SW 1271 (cell line): Measurements from ENCODE around the gene C1QTNF3.
"Not testable (repeated sequence)": the region's sequence is repeated elsewhere in the genome, so short reads cannot be mapped to it uniquely, and the experiment has no call there.

Experiments used
- DNase-seq, 2 experiments: peaks; one replicate each; lab custom pipeline; 2025; lab: John Stamatoyannopoulos, UW

C1QTNF3 gene

GRCh38 chr5:34043099-34043876 lies at the start of gene C1QTNF3:
Gene C1QTNF3, minus strand, starts transcription at chr5:34043213. Its CDS starts 88 bp downstream, at chr5:34043125.
- DNase-seq: no peak

DNA sequence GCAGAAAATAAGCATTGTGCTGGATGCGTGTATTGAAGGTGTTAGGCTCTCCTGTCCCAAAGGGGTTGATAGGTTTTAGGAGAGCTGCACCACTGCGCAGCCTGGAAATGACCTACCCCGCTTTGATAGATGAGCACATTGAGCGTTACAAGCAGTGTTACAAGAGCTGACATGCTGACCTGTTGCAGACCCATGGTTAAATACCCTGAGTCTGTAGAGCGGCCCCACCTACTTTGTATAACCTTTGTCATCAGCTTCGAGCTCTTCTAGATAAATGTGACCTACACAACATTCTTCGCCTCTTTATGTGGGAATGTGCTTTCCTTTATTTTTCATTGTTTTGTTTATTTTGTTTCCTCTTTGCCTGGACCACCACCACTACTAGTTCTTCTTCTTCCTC lies 48.0 kb upstream of the C1QTNF3 start:
- DNase-seq: not testable (repeated sequence)

DNA sequence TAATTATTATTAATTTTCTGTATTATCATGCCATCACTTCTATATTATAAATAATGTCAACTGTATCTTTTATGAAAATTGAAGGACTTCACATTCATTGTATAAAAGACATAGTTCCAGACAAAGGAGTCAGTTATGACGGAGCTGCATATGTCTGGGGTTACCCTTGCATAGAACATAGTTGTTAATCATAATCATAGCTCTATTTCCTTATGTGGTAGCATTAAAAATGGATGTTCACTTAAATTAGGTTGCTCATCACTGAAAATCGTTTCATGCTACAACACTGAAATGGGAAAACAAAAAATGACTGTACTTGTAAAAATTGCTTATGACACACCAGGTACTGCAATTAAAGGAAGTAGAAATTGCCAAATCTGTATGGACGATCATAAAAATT lies 46.8 kb upstream of the C1QTNF3 start:
- DNase-seq: not testable (repeated sequence)

- not testable (repeated sequence) for DNase-seq
Measured at GRCh38 chr5:34087728-34088127, 44.7 kb upstream of the C1QTNF3 start.

GRCh38 chr5:34083898-34084297 lies 40.9 kb upstream of the C1QTNF3 start:
- not testable (repeated sequence) for DNase-seq

DNA sequence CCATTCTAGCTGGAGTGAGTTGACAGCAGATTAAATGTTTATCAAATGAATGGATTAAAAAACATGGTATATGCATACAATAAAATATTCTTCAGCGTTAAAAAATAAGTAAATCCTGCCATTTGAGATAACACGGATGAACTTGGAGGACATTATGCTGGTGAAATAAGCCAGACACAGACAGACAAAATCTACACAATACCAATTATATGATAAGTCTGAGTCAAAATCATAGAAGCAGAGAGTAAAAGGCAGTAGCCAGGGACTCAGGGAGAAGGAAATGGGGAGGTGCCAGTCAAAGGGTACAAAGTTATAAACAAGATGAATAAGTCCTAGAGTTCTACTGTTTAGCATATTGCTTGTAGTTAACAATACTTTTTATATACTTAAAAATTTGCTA lies 36.5 kb upstream of the C1QTNF3 start:
- DNase-seq: not testable (repeated sequence)

GRCh38 chr5:34077636-34078035 lies 34.6 kb upstream of the C1QTNF3 start:
- DNase-seq: not testable (repeated sequence)

- DNase-seq: not testable (repeated sequence)
Measured at GRCh38 chr5:34076719-34077364, 33.8 kb upstream of the C1QTNF3 start.

GRCh38 chr5:34074472-34074871 lies 31.5 kb upstream of the C1QTNF3 start:
- not testable (repeated sequence) for DNase-seq

- DNase-seq: not testable (repeated sequence)
Measured at GRCh38 chr5:34074071-34074470, 31.1 kb upstream of the C1QTNF3 start.

DNA sequence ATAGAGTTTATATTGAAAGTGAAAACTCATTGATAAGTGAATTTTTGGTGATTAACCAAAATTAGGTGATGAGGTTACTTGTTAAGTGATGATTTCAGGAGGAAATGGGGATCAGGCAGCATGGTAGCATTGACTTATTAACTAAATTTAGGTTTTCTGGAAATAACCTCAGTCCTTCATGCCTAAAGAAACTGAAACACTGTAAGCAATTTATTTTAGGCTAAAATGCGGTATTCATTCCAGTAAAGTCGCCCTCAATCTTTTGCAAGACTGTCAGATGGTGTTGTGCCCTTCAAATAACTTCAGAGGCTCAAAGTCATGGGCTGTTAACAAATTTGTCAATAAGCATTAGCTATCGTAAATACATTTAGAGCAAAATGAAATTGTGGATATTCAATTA lies 27.6 kb upstream of the C1QTNF3 start:
- not testable (repeated sequence) for DNase-seq

- no peak for DNase-seq
Measured at GRCh38 chr5:34064656-34065055, 21.6 kb upstream of the C1QTNF3 start.

DNA sequence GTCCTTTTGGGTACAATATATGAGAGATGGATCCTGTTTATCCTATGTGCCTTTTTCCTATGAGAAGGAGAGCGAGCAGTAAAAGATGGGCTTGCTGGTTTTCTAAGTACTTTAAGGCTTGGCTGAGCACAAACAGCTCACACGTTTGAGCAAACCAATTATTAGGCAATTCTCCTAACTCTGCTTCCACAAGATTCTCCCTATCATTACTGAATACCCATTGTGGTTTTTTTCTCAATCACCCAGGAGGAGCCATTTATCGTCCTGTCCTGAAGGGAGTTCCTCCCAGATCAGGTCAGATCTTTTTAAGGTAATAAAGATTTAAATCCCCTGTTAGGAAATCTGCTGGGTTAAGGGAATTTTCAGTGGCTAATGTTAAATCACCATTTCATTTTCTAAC lies 19.4 kb upstream of the C1QTNF3 start:
- no peak for DNase-seq

- no peak for DNase-seq
Measured at GRCh38 chr5:34061993-34062392, 19.0 kb upstream of the C1QTNF3 start.

GRCh38 chr5:34059977-34060376 lies 17.0 kb upstream of the C1QTNF3 start:
- no peak for DNase-seq

DNA sequence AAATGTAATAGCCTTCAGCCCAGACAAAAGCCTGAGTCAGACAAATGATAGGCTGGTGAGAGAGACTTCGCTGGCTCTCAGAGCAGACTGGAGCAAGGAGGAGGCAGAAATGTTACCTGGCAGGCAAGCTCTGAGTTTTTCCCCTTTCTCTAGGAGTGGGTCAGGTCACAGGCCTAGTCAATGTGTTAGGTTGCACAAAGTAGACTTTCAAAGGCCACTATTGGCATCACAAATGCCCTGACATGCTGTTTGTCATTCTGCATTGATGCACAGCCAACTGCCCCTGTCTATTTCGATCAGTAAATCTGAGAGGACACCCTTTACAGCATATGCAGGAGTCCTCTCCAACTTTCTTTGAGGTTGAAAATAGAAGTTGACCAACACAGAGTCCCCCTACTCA lies 15.5 kb upstream of the C1QTNF3 start:
- DNase-seq: no peak

- no peak for DNase-seq
Measured at GRCh38 chr5:34057569-34057968, 14.6 kb upstream of the C1QTNF3 start.

DNA sequence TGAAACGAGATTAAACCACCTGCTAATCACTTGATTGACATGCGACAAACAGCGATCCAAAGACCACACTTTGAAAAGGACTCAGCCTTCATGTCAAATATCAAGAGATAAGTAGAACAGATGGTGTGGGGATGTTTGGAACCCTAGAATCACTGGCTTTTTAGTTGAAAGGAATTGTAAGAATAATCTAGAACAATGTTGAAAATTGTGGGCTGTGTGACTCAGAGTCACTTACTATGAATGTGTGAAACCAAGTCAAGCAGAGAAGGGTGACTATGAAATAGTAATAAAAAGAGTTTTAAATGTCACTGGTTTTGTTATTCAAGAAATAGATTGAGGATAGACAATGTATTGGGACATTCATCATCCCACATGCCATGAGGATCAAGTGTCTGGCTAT lies 14.1 kb upstream of the C1QTNF3 start:
- DNase-seq: no peak

DNA sequence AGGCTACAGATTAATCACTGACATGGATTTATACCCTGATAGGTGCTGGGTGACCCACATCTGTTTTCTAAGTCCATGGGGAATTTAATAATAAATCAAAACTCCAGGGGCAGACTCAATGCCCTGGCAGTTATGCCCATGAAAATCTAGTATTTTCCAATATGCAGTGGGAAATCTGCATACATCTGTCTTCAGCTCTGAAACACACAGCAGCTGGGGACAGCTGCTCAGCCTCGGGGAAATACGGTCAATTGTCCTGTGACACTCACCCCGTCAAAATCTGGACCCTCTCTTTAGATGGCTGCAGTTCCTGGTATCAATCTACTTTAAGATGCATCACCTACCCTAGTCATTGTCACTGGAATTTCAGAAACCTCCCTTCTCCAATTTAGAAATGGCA lies 12.7 kb upstream of the C1QTNF3 start:
- DNase-seq: no peak

DNA sequence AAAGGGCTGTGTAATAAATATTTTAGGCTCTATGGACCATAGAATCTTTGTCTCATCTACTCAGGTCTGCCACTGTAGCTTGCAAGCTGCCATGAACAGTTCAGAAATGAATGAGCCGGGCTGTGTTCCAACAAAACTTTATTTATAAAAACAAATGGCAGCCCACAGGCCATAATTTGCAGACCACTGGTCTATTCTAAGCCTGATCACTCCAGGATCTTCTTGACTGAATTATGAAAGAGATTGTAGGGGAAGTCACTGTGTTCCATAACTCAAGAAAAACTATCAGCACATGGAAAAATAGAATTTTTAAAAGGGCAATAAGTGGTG lies 11.4 kb upstream of the C1QTNF3 start:
- no peak for DNase-seq

GRCh38 chr5:34053571-34054399 lies 10.8 kb upstream of the C1QTNF3 start:
- no peak for DNase-seq

DNA sequence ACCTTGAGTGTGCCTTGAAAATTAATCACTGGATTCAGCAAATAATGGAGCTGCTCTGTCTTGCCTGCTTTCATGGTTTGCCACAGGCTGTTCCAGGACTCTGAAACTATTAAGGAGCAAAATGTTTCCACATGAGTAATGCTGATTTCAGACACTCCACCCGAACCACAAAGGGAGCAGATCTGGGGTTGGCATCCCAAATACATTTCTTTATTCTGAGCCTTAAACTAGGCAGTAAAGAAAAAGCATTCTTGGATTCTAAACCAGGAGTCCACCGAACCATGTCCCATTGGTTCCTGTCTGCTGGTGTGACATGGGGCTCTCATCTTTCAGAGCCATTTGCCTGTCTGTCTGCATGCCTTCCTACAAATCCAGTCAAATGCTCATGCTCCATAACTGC lies 10.1 kb upstream of the C1QTNF3 start:
- no peak for DNase-seq
